Measurements from ENCODE around the gene TCF25. TPM values are rescaled to one million over a fixed set of nuclear protein-coding genes. Genes with fewer than 3 reads are reported as not detected.
"Not testable (repeated sequence)": the region's sequence is repeated elsewhere in the genome, so short reads cannot be mapped to it uniquely, and the experiment has no call there.

The TCF25 gene
- total RNA-seq, 2 donors from 2014 or later: 141 to 302 TPM

DNA sequence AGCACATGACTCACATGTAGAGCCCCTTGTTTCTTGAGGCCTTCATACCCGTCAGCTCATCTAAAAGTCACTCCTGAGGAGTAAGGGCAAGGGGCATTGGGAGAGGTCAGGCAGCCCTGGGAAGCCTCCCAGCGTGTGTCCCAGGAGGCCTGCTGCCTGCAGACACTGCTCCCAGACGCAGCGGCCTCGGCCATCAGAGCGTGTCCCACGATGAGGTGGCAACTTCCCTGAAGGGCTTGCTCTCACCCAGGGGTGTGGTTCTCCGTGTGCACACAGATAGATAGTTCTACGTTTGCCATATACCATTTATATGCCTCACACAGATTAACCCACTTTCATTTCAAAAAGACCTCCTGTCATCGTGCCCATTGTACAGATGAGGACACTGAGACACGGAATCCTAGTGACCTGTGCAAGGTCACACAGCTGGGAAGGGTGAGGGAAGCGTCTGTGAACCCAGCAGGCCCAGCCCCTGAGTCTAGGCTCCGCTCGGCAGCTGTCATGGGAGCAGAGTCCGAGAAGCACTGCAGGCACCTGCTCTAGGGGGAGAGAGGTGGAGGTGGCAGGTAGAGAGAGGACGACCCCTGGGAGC, 58.0 kb downstream of the TCF25 start:
- Histone ChIP-seq H3K4me3 (no peak overlapping the region), H3K4me1 (replicated peaks) (no peaks in the 10 kb centered on the region), H3K9me3 (no peaks in the 10 kb centered on the region), H3K27me3 (replicated peaks; ENCODE audit: insufficient read depth) (no peaks in the 10 kb centered on the region), H3K27ac (no peak overlapping the region), H3K36me3 (no peaks in the 10 kb centered on the region)
- intact Hi-C loops (cut with DNase I): no loop called here
- 90% methylated on average over 16 of the region's 16 CpGs for WGBS
- no peak for TF ChIP-seq POLR2AphosphoS5 (IDR thresholded peaks at IDR 0.05)
- TF ChIP-seq, protein P1, sequence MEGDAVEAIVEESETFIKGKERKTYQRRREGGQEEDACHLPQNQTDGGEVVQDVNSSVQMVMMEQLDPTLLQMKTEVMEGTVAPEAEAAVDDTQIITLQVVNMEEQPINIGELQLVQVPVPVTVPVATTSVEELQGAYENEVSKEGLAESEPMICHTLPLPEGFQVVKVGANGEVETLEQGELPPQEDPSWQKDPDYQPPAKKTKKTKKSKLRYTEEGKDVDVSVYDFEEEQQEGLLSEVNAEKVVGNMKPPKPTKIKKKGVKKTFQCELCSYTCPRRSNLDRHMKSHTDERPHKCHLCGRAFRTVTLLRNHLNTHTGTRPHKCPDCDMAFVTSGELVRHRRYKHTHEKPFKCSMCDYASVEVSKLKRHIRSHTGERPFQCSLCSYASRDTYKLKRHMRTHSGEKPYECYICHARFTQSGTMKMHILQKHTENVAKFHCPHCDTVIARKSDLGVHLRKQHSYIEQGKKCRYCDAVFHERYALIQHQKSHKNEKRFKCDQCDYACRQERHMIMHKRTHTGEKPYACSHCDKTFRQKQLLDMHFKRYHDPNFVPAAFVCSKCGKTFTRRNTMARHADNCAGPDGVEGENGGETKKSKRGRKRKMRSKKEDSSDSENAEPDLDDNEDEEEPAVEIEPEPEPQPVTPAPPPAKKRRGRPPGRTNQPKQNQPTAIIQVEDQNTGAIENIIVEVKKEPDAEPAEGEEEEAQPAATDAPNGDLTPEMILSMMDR (IDR thresholded peaks at IDR 0.05): no peak
- TF ChIP-seq POLR2A (IDR thresholded peaks at IDR 0.05): no peak
- no peak for DNase-seq (ENCODE audit: low spot score)

DNA sequence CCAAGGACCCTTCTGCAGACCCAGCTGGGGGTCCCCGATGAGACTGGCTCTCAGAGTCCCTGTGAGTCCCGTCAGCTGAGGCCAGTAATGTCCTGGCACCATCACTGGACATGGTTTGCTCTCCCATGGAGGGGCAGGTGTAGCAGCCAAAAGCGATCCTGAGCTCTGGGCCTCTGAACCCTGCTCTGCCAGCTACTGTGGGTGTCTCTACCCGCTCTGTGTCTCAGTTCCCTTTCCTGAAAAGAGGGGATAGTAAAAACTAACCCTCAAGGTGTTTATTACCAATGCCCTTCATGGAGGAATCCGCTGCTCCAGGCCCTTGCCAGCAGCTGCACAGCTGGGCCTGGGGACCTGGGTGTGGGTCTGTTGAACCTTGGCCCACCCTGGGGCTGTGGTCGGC, 58.6 kb downstream of the TCF25 start:
- 94% methylated on average over 6 of the region's 6 CpGs for WGBS
- Histone ChIP-seq H3K9me3 (no peaks in the 10 kb centered on the region), H3K36me3 (no peaks in the 10 kb centered on the region), H3K4me1 (replicated peaks) (no peaks in the 10 kb centered on the region), H3K27ac (no peak overlapping the region), H3K4me3 (no peak overlapping the region), H3K27me3 (replicated peaks; ENCODE audit: insufficient read depth) (no peaks in the 10 kb centered on the region)
- intact Hi-C loops (cut with DNase I): no loop called here
- TF ChIP-seq POLR2A (IDR thresholded peaks at IDR 0.05): no peak
- no peak for TF ChIP-seq POLR2AphosphoS5 (IDR thresholded peaks at IDR 0.05)
- TF ChIP-seq, protein P1 (IDR thresholded peaks at IDR 0.05): no peak
- no peak for DNase-seq (ENCODE audit: low spot score)

DNA sequence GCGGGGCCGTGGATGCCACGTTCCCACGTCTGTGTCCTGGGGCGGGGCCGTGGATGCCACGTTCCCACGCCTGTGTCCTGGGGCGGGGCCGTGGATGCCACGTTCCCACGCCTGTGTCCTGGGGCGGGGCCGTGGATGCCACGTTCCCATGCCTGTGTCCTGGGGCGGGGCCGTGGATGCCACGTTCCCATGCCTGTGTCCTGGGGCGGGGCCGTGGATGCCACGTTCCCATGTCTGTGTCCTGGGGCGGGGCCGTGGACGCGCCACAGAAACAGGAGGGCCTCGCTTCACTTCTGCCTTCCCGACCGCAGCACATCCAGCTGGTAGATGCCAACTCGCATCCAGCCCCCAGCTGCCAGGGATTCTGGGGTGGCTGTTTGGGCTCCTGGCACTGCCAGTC, 60.6 kb downstream of the TCF25 start:
- H3K27me3 ChIP-seq (replicated peaks; ENCODE audit: insufficient read depth); H3K4me3 ChIP-seq; H3K27ac ChIP-seq; DNase-seq (ENCODE audit: low spot score); H3K9me3 ChIP-seq; H3K36me3 ChIP-seq; H3K4me1 ChIP-seq (replicated peaks); intact Hi-C loops (cut with DNase I): not testable (repeated sequence)
- 98% methylated on average over 14 of the region's 29 CpGs for WGBS

DNA sequence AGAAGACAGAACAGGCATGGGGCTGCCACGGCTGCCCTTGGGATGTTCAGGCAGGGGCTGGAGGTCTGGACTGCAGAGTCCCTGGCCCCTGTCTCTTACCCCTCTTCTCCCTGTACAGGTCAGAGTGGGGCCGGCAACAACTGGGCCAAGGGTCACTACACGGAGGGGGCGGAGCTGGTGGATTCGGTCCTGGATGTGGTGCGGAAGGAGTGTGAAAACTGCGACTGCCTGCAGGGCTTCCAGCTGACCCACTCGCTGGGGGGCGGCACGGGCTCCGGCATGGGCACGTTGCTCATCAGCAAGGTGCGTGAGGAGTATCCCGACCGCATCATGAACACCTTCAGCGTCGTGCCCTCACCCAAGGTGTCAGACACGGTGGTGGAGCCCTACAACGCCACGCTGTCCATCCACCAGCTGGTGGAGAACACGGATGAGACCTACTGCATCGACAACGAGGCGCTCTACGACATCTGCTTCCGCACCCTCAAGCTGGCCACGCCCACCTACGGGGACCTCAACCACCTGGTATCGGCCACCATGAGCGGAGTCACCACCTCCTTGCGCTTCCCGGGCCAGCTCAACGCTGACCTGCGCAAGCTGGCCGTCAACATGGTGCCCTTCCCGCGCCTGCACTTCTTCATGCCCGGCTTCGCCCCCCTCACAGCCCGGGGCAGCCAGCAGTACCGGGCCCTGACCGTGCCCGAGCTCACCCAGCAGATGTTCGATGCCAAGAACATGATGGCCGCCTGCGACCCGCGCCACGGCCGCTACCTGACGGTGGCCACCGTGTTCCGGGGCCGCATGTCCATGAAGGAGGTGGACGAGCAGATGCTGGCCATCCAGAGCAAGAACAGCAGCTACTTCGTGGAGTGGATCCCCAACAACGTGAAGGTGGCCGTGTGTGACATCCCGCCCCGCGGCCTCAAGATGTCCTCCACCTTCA, 61.5 kb downstream of the TCF25 start:
- H3K36me3 ChIP-seq: no peaks in the 10 kb centered on the region
- no peak for DNase-seq (ENCODE audit: low spot score)
- no peaks in the 10 kb centered on the region for H3K9me3 ChIP-seq
- 93% methylated on average over 56 of the region's 61 CpGs for WGBS
- TF ChIP-seq, protein P1 (IDR thresholded peaks at IDR 0.05): no peak
- no peak for TF ChIP-seq POLR2AphosphoS5 (IDR thresholded peaks at IDR 0.05)
- TF ChIP-seq POLR2A (IDR thresholded peaks at IDR 0.05): no peak
- H3K27me3 ChIP-seq (replicated peaks; ENCODE audit: insufficient read depth): no peaks in the 10 kb centered on the region
- intact Hi-C loops (cut with DNase I): no loop called here
- no peaks in the 10 kb centered on the region for H3K4me1 ChIP-seq (replicated peaks)
- no peak overlapping the region for H3K4me3 ChIP-seq
- H3K27ac ChIP-seq: no peak overlapping the region

DNA sequence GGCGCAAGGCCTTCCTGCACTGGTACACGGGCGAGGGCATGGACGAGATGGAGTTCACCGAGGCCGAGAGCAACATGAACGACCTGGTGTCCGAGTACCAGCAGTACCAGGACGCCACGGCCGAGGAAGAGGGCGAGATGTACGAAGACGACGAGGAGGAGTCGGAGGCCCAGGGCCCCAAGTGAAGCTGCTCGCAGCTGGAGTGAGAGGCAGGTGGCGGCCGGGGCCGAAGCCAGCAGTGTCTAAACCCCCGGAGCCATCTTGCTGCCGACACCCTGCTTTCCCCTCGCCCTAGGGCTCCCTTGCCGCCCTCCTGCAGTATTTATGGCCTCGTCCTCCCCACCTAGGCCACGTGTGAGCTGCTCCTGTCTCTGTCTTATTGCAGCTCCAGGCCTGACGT, 62.2 kb downstream of the TCF25 start:
- intact Hi-C loops (cut with DNase I); H3K27ac ChIP-seq; H3K36me3 ChIP-seq; H3K4me3 ChIP-seq; H3K4me1 ChIP-seq (replicated peaks); DNase-seq (ENCODE audit: low spot score); H3K9me3 ChIP-seq; H3K27me3 ChIP-seq (replicated peaks; ENCODE audit: insufficient read depth): not testable (repeated sequence)
- WGBS: 94% methylated on average over 26 of the region's 27 CpGs

DNA sequence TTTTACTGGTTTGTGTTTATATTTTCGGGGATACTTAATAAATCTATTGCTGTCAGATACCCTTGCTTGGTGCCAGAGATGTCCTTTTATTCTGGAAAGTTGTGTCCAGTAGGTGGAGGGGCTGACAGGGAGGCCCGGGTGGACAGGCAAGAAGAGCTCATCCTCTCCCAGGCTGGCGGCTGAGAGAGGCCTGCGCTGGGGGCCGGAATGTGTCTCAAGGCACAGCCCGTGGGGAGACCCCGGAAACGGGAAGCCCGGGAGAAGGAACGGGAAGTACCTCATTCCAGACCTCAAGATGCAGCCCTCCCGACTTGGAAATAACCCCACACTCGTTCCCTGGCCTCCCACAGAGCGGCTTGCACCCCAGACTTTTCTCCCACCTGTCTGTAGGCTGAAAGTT, 62.6 kb downstream of the TCF25 start:
- Histone ChIP-seq H3K4me1 (replicated peaks) (no peaks in the 10 kb centered on the region), H3K27ac (no peak overlapping the region), H3K36me3 (no peaks in the 10 kb centered on the region), H3K27me3 (replicated peaks; ENCODE audit: insufficient read depth) (no peaks in the 10 kb centered on the region), H3K4me3 (no peak overlapping the region), H3K9me3 (no peaks in the 10 kb centered on the region)
- TF ChIP-seq, protein P1 (IDR thresholded peaks at IDR 0.05): no peak
- no peak for TF ChIP-seq POLR2AphosphoS5 (IDR thresholded peaks at IDR 0.05)
- WGBS: 77% methylated on average over 13 of the region's 13 CpGs
- intact Hi-C loops (cut with DNase I): no loop called here
- no peak for DNase-seq (ENCODE audit: low spot score)
